Measurements from ENCODE around the gene ALKBH8. TPM values are rescaled to one million over a fixed set of nuclear protein-coding genes. Genes with fewer than 3 reads are reported as not detected.

Gene ALKBH8
- total RNA-seq, 2 experiments from 2014 or later: 6.5 to 7.7 TPM

- H3K9me3 ChIP-seq (ENCODE audit: control insufficient read depth in 1 of 2, insufficient read depth in 1 of 2, low read length in 2 of 2): no peaks in the 10 kb centered on the region
- peaks cover 6 to 17% of the 10 kb centered on the region in 2 experiments for H3K27me3 ChIP-seq (ENCODE audit: control insufficient read depth in 1 of 2, insufficient read depth in 2 of 2, low read length in 2 of 2)
- H3K27ac Mint-ChIP-seq: no peak overlapping the region
- H3K36me3 ChIP-seq (ENCODE audit: insufficient read depth, low read length): no peaks in the 10 kb centered on the region
- H3K4me3 ChIP-seq (ENCODE audit: low read length): no peak overlapping the region
- H3K4me1 ChIP-seq (ENCODE audit: insufficient read depth, low read length): no peaks in the 10 kb centered on the region
- ChIA-PET POLR2A (no interaction called here), CTCF (no interaction called here)
- H3K4me1 Mint-ChIP-seq (ENCODE audit: low read depth): no peaks in the 10 kb centered on the region
- peaks cover 80% of the 10 kb centered on the region for H3K27me3 Mint-ChIP-seq
- no peak overlapping the region for H3K4me3 Mint-ChIP-seq
- intact Hi-C loops (cut with DNase I, micrococcal nuclease): no loop called here
- no peak overlapping the region for H3K27ac ChIP-seq (ENCODE audit: low read depth in 1 of 2, low read length in 2 of 2)
- no peaks in the 10 kb centered on the region for H3K36me3 Mint-ChIP-seq (ENCODE audit: low read depth)
- TF ChIP-seq CTCF (IDR thresholded peaks at IDR 0.05): no peak
- ATAC-seq (ENCODE audit: poor library complexity): no peak
- H3K9me3 Mint-ChIP-seq: peaks cover 2% of the 10 kb centered on the region
- DNase-seq: no peak
Observed at GRCh38 chr11:107473792-107474191, 91.7 kb downstream of the ALKBH8 start.

GRCh38 chr11:107472966-107473365 lies 92.6 kb downstream of the ALKBH8 start:
- H3K27ac ChIP-seq (ENCODE audit: low read depth in 1 of 2, low read length in 2 of 2): no peak overlapping the region
- DNase-seq (no peak), ATAC-seq (ENCODE audit: poor library complexity) (no peak)
- H3K27me3 Mint-ChIP-seq: peaks cover 82% of the 10 kb centered on the region
- no peaks in the 10 kb centered on the region for H3K4me1 Mint-ChIP-seq (ENCODE audit: low read depth)
- H3K36me3 Mint-ChIP-seq (ENCODE audit: low read depth): no peaks in the 10 kb centered on the region
- intact Hi-C loops (cut with DNase I, micrococcal nuclease): no loop called here
- H3K9me3 ChIP-seq (ENCODE audit: control insufficient read depth in 1 of 2, insufficient read depth in 1 of 2, low read length in 2 of 2): no peaks in the 10 kb centered on the region
- H3K27ac Mint-ChIP-seq: no peak overlapping the region
- ChIA-PET CTCF (no interaction called here), POLR2A (no interaction called here)
- TF ChIP-seq CTCF (IDR thresholded peaks at IDR 0.05): no peak
- H3K4me3 ChIP-seq (ENCODE audit: low read length): no peak overlapping the region
- H3K36me3 ChIP-seq (ENCODE audit: insufficient read depth, low read length): no peaks in the 10 kb centered on the region
- H3K4me3 Mint-ChIP-seq: no peak overlapping the region
- peaks cover 1 to 16% of the 10 kb centered on the region in 2 experiments for H3K27me3 ChIP-seq (ENCODE audit: control insufficient read depth in 1 of 2, insufficient read depth in 2 of 2, low read length in 2 of 2)
- H3K9me3 Mint-ChIP-seq: peaks cover 2% of the 10 kb centered on the region
- H3K4me1 ChIP-seq (ENCODE audit: insufficient read depth, low read length): no peaks in the 10 kb centered on the region

GRCh38 chr11:107468596-107468995 lies 96.9 kb downstream of the ALKBH8 start:
- Mint-ChIP-seq H3K27me3 (peaks cover 77% of the 10 kb centered on the region), H3K4me1 (ENCODE audit: low read depth) (no peaks in the 10 kb centered on the region), H3K27ac (no peak overlapping the region), H3K36me3 (ENCODE audit: low read depth) (peaks cover 4% of the 10 kb centered on the region), H3K4me3 (no peak overlapping the region), H3K9me3 (peaks cover 6% of the 10 kb centered on the region)
- intact Hi-C loops (cut with DNase I, micrococcal nuclease): no loop called here
- DNase-seq: no peak
- H3K9me3 ChIP-seq (ENCODE audit: control insufficient read depth in 1 of 2, insufficient read depth in 1 of 2, low read length in 2 of 2): no peaks in the 10 kb centered on the region
- peaks cover 0 to 10% of the 10 kb centered on the region in 2 experiments for H3K27me3 ChIP-seq (ENCODE audit: control insufficient read depth in 1 of 2, insufficient read depth in 2 of 2, low read length in 2 of 2)
- no peak overlapping the region for H3K27ac ChIP-seq (ENCODE audit: low read depth in 1 of 2, low read length in 2 of 2)
- POLR2A ChIA-PET: interaction anchor here (1.2 kb wide), 1 partner anchor 11 kb away, joined by 3 read pairs; the partner anchor contains the start of gene CWF19L2
- no peaks in the 10 kb centered on the region for H3K4me1 ChIP-seq (ENCODE audit: insufficient read depth, low read length)
- CTCF ChIA-PET: no interaction called here
- TF ChIP-seq CTCF (IDR thresholded peaks at IDR 0.05): no peak
- no peak for ATAC-seq (ENCODE audit: poor library complexity)
- no peaks in the 10 kb centered on the region for H3K36me3 ChIP-seq (ENCODE audit: insufficient read depth, low read length)
- H3K4me3 ChIP-seq (ENCODE audit: low read length): no peak overlapping the region

Measured in CD4-positive, alpha-beta T cell (primary cell).